GM19023 (cell line): ENCODE data around the gene ATP8A2.

ENCODE experiments used
- ATAC-seq: cut with Tn5 transposase; IDR thresholded peaks from one replicate; pipeline ENCODE4 v1.9.1; 2021; ENCODE audit warnings: mild to moderate bottlenecking, moderate library complexity; ENCODE audit not compliant: unreplicated experiment

The ATP8A2 gene

GRCh38 chr13:25981060-25981459 lies 609.3 kb downstream of the ATP8A2 start:
- no peak for ATAC-seq

- ATAC-seq, result no peak
Observed at GRCh38 chr13:25982907-25983306, 611.1 kb downstream of the ATP8A2 start.

GRCh38 chr13:25987987-25988386 lies 616.2 kb downstream of the ATP8A2 start:
- no peak for ATAC-seq

GRCh38 chr13:25988661-25989060 lies 616.9 kb downstream of the ATP8A2 start:
- no peak for ATAC-seq

GRCh38 chr13:25990801-25991200 lies 619.0 kb downstream of the ATP8A2 start:
- ATAC-seq, result no peak

GRCh38 chr13:25992076-25992475 lies 620.3 kb downstream of the ATP8A2 start:
- ATAC-seq, result no peak

GRCh38 chr13:26007261-26008125 lies 635.7 kb downstream of the ATP8A2 start:
- ATAC-seq, result no peak

- ATAC-seq, result no peak
Observed at GRCh38 chr13:26010487-26011207, 638.9 kb downstream of the ATP8A2 start.

GRCh38 chr13:26011208-26011573 lies 639.4 kb downstream of the ATP8A2 start:
- no peak for ATAC-seq

- no peak for ATAC-seq
Observed at GRCh38 chr13:26011996-26012821, 640.4 kb downstream of the ATP8A2 start.

- ATAC-seq, result no peak
Observed at GRCh38 chr13:26012995-26013394, 641.2 kb downstream of the ATP8A2 start.

- no peak for ATAC-seq
Observed at GRCh38 chr13:26015271-26016125, 643.7 kb downstream of the ATP8A2 start.

GRCh38 chr13:26016189-26016588 lies 644.4 kb downstream of the ATP8A2 start:
- ATAC-seq, result no peak

GRCh38 chr13:26017196-26017921 lies 645.6 kb downstream of the ATP8A2 start:
- ATAC-seq, result no peak

GRCh38 chr13:26017932-26018665 lies 646.3 kb downstream of the ATP8A2 start:
- no peak for ATAC-seq

GRCh38 chr13:26019251-26019650 lies 647.5 kb downstream of the ATP8A2 start:
- ATAC-seq, result no peak

GRCh38 chr13:26019881-26020870 lies 648.4 kb downstream of the ATP8A2 start:
- ATAC-seq, result no peak

GRCh38 chr13:26020891-26021290 lies 649.1 kb downstream of the ATP8A2 start:
- ATAC-seq, result no peak
